GM12872 (cell line): Measurements from ENCODE around the gene IGSF21.

Experiments
- TF ChIP-seq, protein P1 (sequence below): IDR thresholded peaks from 3 replicates; pipeline ENCODE4 v1.5.1; 2011; ENCODE audit warnings: low read depth, mild to moderate bottlenecking, low read length, moderate library complexity; ENCODE audit not compliant: insufficient read depth

IGSF21 gene

DNA sequence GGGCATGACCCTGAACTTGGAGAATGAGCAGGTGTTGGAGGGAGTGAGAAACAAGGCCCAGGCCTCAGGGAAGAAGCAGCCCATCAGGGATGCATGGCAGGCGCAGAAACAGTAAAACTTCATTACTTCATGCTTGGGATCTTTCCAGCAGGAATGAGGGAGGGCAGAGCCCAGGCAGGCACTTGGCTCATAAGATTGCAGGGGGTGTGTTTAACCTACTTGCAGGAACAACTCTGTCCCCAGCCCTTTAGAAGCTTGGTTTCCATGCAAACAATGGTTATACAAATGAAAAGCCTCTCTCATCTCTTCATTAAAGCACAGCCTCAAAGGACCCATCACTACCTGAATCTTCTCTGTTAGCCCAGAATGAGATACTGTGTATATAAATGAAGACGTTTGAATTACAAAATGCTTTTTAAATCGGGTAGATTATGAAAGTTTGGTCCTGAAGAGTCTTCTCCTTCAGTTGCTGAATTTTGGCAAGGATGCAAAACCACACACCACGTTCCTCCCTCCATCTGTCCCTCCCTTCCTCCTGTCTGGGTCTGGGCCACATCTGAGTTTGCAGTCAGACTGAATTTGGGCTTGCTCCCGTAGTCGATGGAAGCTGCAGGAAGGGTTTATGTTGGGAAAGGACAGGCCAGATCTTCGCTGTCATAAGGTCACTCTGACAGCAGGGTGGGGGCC is 218.8 kb downstream of the IGSF21 start:
- TF ChIP-seq, protein P1, sequence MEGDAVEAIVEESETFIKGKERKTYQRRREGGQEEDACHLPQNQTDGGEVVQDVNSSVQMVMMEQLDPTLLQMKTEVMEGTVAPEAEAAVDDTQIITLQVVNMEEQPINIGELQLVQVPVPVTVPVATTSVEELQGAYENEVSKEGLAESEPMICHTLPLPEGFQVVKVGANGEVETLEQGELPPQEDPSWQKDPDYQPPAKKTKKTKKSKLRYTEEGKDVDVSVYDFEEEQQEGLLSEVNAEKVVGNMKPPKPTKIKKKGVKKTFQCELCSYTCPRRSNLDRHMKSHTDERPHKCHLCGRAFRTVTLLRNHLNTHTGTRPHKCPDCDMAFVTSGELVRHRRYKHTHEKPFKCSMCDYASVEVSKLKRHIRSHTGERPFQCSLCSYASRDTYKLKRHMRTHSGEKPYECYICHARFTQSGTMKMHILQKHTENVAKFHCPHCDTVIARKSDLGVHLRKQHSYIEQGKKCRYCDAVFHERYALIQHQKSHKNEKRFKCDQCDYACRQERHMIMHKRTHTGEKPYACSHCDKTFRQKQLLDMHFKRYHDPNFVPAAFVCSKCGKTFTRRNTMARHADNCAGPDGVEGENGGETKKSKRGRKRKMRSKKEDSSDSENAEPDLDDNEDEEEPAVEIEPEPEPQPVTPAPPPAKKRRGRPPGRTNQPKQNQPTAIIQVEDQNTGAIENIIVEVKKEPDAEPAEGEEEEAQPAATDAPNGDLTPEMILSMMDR: no peak

GRCh38 chr1:18327650-18328049 is 220.1 kb downstream of the IGSF21 start:
- TF ChIP-seq, protein P1: no peak

DNA sequence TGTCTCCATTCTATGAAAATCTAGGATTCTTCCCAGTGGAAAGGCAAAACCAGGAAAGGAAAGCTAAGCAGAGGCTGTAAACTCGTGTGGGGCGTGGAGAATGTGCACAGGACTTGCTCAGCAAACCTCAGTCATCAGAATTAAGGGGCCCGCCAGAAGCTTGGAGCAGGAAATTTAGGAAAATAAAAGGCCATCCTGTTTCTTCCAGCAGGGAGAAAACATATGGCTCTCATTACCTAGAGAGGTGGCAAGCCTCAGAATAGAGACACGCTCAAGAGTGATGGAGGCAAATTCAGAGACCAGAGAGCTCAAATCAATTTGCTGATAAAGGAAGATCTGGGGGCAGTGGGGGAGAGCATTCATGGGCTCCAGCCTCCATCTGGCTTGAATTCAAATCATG is 221.2 kb downstream of the IGSF21 start:
- TF ChIP-seq, protein P1: no peak

DNA sequence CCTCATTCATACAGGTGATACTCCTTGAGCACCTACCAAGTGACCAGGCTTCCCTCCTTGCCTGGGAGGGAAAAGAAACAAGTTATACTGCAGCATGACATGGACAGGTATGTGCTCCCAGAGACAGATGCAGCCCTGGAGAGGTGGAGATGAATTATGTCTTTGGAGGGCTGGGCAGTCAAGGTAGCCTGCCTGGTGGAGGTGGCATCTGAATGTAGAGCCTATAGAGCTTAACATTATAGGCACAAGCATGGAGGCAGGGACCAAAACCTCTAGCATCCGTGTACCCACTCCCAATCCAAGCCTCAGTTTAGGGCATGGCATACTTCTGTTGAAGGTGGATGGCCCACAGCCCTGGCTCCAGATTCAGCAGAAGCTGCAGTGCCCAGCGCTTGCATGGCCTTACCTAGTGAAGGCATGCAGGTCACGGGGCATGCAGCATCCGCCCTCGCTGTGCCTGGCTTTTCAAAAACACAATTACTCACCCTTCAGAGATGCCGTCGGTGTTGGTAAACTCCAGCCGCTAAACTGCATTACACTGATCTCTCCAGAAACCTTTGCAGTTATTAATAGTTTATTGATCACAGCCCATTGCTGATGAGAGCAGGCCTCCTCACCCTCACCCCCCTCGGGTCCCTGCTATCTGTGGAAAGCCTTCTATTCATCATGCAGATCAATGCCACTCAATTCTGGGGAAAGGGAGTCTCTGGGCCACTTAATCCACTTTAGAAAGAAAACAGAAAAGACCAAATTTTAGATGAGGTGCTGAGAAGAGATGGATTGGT is 222.1 kb downstream of the IGSF21 start:
- TF ChIP-seq, protein P1: no peak

- TF ChIP-seq, protein P1: no peak
These were observed 225.0 kb downstream of the IGSF21 start for GRCh38 chr1:18332576-18332975.

- TF ChIP-seq, protein P1: no peak
These were observed 225.6 kb downstream of the IGSF21 start for GRCh38 chr1:18333220-18333619.

GRCh38 chr1:18336801-18337200 is 229.2 kb downstream of the IGSF21 start:
- TF ChIP-seq, protein P1: no peak
